ENCODE measurements around the gene FERMT1. TPM values are rescaled to one million over a fixed set of nuclear protein-coding genes. Genes with fewer than 3 reads are reported as not detected.
A peak's percentile ranks its signal among the peaks of the same experiment; 100 is the strongest.

The FERMT1 gene
- total and polyA plus RNA-seq, 2 of the 13 experiments (the other 11 are each of a cell fraction or from before 2014, with no cell fraction given): 15.8 to 29.5 TPM

DNA sequence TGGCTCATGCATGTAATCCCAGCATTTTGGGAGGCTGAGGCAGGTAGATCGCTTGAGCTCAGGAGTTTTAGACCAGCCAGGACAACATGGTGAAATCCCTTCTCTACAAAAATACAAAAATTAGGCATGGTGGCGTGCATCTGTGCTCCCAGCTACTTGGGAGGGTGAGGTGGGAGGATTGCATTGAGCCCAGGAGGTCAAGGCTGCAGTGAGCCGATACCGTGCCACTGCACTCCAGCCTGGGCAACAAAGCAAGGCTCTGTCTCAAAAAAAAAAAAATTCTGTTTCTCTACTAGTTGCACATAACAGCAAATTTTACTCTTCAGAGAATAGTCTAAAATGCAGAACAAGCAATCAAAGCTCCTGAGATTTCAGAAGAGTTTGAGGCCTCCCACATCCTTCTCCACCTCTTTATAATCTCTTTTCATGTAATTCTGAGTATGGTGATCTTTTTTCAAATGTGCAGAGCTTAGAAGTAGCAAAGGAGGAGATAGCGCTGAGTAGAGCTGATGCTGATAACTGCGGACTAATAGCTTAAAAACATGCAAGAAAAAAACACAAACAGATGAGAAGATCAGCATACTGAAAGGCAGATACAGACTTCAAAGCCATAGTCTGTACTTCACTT lies 92.3 kb downstream of the FERMT1 start:
- no peak for FAIRE-seq
- H3K36me3 ChIP-seq (replicated peaks in 1 of 2; ENCODE audit: control insufficient read depth in 1 of 2, insufficient read depth in 2 of 2, low read length in 2 of 2): peaks cover 21 to 67% of the 10 kb centered on the region in 2 experiments
- H3K9me3 ChIP-seq (ENCODE audit: low read length): no peaks in the 10 kb centered on the region
- 83% methylated on average over 6 of the region's 6 CpGs for WGBS (ENCODE audit: low lambda C conversion rate)
- POLR2A ChIA-PET: interaction anchor here (1.1 to 1.9 kb wide), 2 partner anchors 17 to 23 kb away, joined by 7 read pairs; no protein-coding TSS in a partner anchor
- peaks cover 21% of the 10 kb centered on the region for H4K20me1 ChIP-seq (ENCODE audit: insufficient read depth, low read length)
- H3K27me3 ChIP-seq (ENCODE audit: control insufficient read depth in 1 of 2, insufficient read depth in 2 of 2, low read length in 2 of 2): no peaks in the 10 kb centered on the region
- intact Hi-C loops (cut with micrococcal nuclease; ENCODE audit: unreplicated experiment): no loop called here
- H2AFZ ChIP-seq (ENCODE audit: low read length): no peak overlapping the region
- H3K9ac ChIP-seq (ENCODE audit: insufficient read depth, low read depth, low read length): no peak overlapping the region
- H3K4me1 ChIP-seq (ENCODE audit: insufficient read depth, low read length): peaks cover 5% of the 10 kb centered on the region
- peak; percentile 38 for ATAC-seq
- no peak overlapping the region for H3K4me2 ChIP-seq (ENCODE audit: low read depth, low read length)
- in situ Hi-C loops (cut with HindIII; ENCODE audit: extremely low pct_ligation_motif_present, low pct_unique_long_range_greater_than_20kb): no loop called here
- CTCF ChIA-PET (ENCODE audit: low intra/inter-chr PET ratio, low total read pairs): no interaction called here
- H3K79me2 ChIP-seq (ENCODE audit: insufficient read depth, low read length): peaks cover 30% of the 10 kb centered on the region
- H3K4me3 ChIP-seq (replicated peaks in 1 of 3; ENCODE audit: insufficient read depth in 1 of 3, low read depth in 2 of 3, low read length in 3 of 3): no peak overlapping the region
- DNase-seq (ENCODE audit: low spot score): no peak
- no TSS peak for BruUV-seq (replicated peaks)
- no peak overlapping the region for H3K27ac ChIP-seq (ENCODE audit: extremely low read length, insufficient read depth, low read length)
- TF ChIP-seq ZNF652 (CRISPR knock-in tag; IDR thresholded peaks at IDR 0.05; ENCODE audit: borderline replicate concordance, low read depth) (no peak), ZNF263 (CRISPR knock-in tag; IDR thresholded peaks at IDR 0.05) (0 out of 2 replicates have a peak, but pooled peaks have one; percentile 42), RBM22 (optimal IDR thresholded peaks at IDR 0.05; ENCODE audit: low read length) (peak; percentile 26), ZNF367 (CRISPR knock-in tag; IDR thresholded peaks at IDR 0.05; ENCODE audit: borderline replicate concordance) (0 out of 2 replicates have a peak, but pooled peaks have one; percentile 44)
- TF ChIP-seq, protein P1, sequence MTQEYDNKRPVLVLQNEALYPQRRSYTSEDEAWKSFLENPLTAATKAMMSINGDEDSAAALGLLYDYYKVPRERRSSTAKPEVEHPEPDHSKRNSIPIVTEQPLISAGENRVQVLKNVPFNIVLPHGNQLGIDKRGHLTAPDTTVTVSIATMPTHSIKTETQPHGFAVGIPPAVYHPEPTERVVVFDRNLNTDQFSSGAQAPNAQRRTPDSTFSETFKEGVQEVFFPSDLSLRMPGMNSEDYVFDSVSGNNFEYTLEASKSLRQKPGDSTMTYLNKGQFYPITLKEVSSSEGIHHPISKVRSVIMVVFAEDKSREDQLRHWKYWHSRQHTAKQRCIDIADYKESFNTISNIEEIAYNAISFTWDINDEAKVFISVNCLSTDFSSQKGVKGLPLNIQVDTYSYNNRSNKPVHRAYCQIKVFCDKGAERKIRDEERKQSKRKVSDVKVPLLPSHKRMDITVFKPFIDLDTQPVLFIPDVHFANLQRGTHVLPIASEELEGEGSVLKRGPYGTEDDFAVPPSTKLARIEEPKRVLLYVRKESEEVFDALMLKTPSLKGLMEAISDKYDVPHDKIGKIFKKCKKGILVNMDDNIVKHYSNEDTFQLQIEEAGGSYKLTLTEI (CRISPR knock-in tag; conservative IDR thresholded peaks at IDR 0.05): no peak
- TF ChIP-seq, protein P2, sequence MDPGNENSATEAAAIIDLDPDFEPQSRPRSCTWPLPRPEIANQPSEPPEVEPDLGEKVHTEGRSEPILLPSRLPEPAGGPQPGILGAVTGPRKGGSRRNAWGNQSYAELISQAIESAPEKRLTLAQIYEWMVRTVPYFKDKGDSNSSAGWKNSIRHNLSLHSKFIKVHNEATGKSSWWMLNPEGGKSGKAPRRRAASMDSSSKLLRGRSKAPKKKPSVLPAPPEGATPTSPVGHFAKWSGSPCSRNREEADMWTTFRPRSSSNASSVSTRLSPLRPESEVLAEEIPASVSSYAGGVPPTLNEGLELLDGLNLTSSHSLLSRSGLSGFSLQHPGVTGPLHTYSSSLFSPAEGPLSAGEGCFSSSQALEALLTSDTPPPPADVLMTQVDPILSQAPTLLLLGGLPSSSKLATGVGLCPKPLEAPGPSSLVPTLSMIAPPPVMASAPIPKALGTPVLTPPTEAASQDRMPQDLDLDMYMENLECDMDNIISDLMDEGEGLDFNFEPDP (CRISPR knock-in tag; conservative IDR thresholded peaks at IDR 0.05): 0 out of 2 replicates have a peak, but pooled peaks have one; percentile 32
- TF ChIP-seq, protein P3, sequence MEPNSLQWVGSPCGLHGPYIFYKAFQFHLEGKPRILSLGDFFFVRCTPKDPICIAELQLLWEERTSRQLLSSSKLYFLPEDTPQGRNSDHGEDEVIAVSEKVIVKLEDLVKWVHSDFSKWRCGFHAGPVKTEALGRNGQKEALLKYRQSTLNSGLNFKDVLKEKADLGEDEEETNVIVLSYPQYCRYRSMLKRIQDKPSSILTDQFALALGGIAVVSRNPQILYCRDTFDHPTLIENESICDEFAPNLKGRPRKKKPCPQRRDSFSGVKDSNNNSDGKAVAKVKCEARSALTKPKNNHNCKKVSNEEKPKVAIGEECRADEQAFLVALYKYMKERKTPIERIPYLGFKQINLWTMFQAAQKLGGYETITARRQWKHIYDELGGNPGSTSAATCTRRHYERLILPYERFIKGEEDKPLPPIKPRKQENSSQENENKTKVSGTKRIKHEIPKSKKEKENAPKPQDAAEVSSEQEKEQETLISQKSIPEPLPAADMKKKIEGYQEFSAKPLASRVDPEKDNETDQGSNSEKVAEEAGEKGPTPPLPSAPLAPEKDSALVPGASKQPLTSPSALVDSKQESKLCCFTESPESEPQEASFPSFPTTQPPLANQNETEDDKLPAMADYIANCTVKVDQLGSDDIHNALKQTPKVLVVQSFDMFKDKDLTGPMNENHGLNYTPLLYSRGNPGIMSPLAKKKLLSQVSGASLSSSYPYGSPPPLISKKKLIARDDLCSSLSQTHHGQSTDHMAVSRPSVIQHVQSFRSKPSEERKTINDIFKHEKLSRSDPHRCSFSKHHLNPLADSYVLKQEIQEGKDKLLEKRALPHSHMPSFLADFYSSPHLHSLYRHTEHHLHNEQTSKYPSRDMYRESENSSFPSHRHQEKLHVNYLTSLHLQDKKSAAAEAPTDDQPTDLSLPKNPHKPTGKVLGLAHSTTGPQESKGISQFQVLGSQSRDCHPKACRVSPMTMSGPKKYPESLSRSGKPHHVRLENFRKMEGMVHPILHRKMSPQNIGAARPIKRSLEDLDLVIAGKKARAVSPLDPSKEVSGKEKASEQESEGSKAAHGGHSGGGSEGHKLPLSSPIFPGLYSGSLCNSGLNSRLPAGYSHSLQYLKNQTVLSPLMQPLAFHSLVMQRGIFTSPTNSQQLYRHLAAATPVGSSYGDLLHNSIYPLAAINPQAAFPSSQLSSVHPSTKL (CRISPR knock-in tag; IDR thresholded peaks at IDR 0.05): 0 out of 2 replicates have a peak, but pooled peaks have one; percentile 13
- TF ChIP-seq, protein P4, sequence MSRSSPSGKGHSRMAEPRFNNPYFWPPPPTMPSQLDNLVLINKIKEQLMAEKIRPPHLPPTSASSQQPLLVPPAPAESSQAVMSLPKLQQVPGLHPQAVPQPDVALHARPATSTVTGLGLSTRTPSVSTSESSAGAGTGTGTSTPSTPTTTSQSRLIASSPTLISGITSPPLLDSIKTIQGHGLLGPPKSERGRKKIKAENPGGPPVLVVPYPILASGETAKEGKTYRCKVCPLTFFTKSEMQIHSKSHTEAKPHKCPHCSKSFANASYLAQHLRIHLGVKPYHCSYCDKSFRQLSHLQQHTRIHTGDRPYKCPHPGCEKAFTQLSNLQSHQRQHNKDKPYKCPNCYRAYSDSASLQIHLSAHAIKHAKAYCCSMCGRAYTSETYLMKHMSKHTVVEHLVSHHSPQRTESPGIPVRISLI (CRISPR knock-in tag; IDR thresholded peaks at IDR 0.05; ENCODE audit: borderline replicate concordance): peak; percentile 56; the same call in 1 of the 2 replicates
